DMS53 treated with DMSO at 0.1 percent for 48 hours (cell line): ENCODE measurements around the gene RIPOR3.
"Not testable (repeated sequence)": the region's sequence is repeated elsewhere in the genome, so short reads cannot be mapped to it uniquely, and the experiment has no call there.

Experiments used
- DNase-seq: peaks from one replicate; lab custom pipeline; 2025; ENCODE audit not compliant: unreplicated experiment; lab: John Stamatoyannopoulos, UW

RIPOR3 gene

DNA sequence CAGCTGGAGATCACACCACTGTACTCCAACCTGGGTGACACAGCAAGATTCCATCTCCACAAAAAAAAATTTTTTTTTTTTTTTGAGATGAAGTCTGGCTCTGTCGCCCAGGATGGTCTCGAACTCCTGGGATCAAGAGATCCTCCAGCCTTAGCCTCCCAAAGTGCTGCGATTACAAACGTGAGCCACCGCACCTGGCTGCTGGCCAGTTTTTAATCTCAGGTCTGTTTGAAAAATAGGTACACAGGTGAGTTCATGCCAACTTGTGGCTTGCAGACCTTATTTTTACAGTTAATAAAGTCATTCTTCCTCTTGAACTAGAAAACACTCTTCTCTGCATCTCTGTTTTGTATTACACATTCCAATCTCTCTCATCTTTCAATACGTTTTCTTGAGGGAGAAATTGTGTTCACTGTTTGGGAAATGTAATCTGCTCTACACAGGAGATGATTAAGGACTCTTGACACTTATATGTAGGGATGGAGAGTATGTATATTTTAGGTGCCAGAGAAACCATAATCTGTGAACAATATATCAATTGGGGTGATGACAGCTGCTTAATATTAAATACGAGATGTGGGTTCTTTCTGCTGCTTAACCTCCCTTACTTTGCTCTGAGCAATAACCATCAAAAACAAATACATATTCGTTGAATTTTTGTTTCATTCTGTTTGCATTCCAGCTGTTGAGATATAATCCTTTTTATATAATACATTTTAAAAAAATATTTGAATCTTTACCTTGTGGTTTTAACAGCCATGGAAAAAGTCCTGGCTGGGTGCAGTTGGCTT is 17.7 kb upstream of the RIPOR3 start:
- no peak for DNase-seq

DNA sequence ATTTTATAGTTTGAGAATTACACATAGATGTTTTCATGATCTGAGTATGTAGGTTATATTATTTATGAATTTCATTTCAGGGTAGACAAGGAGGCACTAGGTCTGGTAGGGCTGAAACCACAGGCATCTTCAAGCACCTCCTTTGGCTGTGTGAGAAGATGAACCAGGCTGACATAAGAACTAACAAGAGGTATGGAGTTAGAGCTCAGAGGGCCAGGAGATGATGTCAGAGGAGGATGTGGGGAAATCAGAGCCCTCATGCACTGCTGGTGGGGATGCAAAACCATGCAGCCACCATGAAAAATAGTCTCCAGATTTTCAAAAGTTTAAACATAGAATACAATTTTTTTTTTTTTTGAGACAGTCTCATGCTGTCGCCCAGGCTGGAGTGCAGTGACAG is 13.6 kb upstream of the RIPOR3 start:
- DNase-seq: no peak

DNA sequence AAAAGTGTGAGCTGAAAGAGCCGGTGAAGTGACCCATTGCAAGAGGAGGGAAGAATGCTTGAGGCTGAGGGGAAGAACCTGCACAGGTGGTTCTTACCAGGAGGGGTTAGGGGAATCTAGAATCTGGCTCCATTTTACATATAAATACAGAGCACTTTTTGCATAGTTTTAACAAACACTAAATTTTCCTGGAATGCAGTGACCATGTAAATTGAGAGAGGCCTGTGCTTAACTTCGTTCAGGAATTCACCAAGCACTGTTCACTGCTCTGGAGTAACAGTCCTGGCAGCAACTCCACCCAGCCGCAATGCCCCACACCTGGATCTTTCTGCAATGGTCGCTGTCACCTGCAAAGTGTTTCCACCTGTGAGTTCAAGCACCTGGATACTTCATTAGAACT is 13.2 kb upstream of the RIPOR3 start:
- DNase-seq: no peak

DNA sequence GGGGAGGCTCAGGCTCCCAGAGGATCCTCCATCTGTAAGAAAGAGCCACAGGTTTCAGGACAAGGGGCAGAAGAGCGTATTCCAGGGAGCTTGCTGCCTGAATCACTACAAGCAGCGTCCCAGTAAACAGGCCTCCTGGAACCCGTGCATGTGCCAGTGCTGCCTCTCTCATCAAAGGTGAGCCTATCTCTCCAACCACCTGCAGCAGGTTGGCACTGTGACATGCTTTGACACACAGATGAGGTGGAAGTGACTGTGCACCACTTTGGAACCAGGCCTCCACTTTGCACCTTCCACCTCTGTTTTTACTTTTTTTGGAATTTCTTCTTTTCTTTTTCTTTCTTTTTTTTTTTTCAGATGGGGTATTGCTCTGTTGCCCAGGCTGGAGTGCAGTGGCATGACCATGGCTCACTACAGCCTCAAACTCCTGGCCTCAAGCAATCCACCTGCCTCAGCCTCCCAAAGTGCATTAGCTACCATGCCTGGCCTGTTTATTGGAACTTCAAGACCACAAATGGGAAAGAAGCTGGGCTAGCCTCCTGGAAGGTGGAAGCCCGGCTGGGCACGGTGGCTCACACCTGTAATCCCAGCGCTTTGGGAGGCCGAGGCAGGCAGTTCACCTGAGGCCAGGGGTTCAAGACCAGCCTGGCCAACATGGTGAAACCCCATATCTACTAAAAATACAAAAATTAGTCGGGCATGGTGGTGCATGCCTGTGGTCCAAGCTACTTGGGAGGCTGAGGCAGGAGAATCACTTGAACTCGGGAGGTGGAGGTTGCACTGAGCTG is 12.5 kb upstream of the RIPOR3 start:
- not testable (repeated sequence) for DNase-seq

DNA sequence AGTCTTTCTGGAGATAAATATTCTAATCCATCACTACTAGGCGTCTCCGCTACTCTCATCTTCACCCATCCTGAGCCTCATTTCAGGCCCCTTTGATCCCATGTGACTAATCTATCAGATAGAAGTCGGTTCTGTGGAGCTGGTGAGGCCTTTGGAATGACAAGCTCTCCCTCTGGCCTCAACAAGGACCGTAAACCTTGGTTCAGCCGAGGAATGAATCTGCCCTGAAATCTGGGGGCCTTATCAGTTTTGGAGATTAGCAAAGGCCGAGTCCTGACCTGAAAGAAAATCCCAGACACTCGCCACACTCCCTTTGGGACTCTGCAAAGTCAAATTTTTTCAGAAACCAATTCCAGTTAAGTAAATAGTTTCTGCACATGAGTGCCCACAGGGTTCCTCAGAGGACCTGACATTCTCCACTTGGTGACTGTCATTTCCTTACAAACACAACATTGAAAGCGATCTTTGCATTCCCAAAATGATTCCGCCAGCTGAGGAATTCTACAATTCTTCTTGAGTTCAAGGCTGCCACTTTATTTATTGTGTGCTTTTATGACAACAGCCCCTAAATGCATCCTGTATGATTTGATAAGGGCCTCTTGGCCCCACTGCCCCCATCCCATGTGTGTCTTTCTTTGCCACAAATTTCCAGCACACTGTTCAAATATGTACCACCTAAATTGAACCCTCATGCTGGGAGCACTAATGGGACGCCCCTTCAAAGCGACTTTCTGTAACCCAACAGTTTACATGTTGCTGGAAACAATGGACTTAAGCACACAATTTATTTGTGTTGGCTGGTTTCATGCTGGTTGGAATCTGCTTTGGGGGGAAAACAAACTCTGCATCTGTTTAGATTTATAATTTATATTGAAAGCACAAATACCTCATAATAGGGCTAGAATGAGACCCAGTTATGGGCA is 10.0 kb upstream of the RIPOR3 start:
- DNase-seq: no peak

DNA sequence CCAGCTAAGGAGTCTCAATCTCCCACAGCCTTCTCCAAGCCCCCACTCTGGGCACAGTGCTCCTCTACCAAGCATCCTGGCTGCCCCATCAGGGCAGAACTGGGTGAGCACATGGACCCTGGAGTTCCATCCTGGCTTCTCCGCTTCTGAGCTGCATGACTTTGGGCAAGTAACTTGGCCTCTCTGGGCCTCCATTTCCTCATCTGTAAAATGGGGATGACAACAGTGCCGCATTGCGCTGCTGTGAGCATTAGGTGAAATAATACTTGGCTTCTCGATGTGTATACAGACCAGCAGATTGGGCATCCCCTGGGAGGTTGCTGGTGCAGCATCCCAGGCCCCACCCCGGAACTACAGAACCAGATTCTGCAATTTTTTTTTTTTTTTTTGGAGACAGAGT is 8.3 kb upstream of the RIPOR3 start:
- no peak for DNase-seq

DNA sequence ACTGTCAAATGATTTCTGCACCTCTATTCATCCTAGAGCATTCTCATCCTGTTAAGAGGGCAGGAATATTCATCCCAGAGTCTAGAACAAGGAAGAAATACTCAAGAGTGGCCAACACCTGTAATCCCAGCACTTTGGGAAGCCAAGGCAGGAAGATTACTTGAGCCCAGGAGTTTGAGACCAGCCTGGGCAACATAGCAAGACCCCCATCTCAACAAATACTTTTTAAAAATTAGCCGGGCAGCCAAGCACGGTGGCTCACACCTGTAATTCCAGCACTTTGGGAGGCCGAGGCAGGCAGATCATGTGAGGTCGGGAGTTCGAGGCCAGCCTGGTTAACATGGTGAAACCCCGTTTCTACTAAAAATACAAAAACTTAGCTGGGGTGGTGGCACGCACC is 6.9 kb upstream of the RIPOR3 start:
- not testable (repeated sequence) for DNase-seq

DNA sequence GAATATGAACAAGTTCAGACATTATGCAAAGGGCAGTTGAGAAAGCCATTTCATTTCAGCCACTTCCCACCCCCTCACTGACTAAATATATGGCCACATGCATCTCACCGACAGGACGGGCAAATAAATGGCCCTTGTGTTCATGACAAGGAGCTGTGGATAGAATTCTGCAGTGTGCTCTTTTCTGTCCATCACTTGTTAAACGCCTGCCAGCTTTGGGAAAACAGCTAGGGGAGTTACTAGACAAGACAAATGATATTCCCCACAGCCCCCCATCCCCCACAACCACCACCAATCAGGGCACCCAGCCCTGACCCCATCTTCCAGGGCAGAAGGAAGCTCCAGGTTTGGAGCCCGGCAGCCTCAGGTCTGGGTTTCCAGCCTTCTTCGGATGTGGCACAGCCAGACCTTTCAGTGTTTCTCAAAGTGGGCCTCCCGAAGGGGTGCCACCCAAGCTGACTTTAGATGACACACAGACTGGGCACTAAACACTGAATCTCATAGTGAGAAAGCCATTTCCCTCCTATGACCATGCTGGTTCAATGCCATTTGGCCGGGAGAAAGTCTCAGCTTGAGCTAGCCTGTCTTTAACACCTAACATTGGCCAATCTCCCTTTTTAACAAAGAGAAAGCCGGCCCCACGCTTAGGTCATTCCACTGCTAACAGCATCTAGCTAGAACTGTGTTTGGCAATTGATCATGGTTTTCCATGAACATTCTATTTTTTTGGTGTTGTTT is 4.0 kb upstream of the RIPOR3 start:
- no peak for DNase-seq

DNA sequence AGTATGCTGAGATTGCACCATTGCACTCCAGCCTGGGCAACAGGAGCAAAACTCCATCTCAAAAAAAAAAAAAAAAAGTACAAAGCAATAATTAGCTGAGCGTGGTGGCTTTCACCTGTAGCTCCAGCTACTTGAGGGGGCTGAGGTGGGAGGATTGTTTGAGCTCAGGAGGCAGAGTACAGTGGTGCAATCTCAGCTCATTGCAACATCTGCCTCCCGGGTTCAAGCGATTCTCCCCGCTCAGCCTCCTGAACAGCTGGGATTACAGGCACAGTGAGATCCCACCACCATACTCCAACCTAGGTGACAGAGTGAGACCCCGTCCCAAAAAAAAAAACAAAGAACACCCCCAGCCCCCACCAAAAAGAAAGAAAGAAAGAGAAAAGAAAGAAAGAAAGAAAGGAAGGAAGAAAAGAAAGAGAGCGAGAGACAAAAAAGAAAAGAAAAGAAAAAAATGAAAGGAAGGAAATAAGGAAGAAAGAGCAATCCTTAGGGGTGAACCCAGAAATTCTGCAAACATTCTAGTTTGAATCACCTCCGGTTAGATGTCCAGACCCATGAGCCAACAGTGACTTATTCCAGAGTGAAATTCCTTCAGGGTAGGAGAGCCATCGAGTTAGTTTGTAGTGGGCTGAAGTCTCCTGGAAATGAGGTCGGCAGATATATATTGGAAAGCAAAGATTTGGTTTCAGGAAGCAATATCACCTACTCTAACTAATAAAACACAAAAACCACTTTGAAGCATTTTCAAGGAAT is 3.2 kb upstream of the RIPOR3 start:
- DNase-seq: no peak

DNA sequence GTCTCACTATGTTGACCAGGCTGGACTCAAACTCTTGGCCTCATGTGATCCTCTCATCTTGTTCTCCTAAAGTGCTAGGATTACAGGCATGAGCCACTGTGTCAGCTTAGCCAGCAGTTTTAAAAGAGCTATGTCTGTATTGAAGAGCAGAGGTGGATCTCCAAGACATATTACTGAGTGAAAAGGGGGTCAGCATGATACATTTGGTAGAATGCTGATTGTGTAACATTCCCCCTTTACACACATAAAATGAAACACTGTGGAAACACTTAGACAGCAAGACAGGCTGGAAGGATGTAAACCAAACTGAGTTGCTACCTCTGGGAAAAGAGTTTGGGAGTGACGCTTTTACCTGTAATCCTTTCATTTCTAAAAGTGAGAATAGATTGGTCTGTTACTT is 1.7 kb upstream of the RIPOR3 start:
- no peak for DNase-seq

DNA sequence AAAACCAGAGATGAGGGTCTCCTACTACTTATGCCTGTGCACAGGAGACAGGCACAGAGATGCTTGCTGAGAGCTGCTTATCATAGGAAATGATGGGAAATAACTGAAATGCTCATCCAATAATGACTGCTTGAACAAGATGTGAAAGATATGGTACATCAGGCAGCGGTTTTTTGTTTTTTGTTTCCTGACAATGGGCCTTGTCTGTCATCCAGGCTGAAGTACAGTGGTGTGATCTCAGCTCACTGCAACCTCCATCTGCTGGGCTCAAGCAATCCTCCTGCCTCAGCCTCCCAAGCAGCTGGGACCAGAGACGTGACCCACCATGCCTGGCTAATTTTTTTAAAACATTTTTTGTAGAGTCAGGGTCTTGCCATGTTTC is 1.2 kb upstream of the RIPOR3 start:
- DNase-seq: no peak

DNA sequence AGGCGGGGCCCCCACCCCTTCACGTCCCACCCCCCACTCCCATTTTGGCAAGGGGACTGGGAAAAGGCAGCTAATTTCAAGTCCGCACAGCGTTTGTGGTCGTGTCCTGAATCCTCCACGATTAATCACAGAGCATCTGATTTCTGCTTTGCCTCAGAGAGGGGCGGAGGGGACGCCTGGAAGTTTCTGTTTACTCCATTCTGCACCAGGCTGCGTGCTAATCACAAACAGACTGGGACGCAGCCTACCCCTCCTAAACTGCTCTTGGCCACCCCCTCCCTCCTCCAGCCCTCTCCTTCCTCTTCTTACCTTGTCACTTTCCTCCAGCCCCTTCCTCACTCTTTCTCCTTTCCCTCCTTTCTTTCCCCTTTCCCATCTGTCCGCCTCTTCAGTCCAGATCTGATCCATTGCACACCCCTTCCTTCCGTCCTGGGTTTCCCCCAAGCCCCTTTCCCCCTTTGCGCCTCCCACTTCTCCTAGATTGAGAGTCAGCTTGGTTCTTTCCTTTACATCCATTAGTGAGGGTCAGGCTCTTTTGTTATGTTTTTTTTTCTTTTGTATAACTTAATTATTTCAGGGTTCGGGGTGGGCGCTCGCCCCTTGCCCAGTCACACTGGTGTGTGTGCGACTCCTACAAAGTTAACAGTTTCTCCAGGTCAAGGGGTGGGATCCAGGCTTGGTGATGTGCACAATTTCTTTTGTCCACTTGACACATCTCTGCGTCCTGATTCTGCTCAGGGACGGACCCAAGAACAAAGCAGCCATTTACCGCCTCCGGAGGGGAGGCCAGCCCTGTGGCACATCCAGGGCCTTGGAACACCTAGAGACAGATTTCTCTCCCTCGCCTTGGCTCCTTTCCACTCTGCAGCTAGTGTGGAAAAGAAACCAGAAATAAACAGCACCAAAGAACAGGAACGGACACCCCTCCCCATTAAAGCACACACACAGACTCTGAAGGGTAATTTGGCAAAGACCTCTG is 520 bp upstream of the RIPOR3 start:
- no peak for DNase-seq

DNA sequence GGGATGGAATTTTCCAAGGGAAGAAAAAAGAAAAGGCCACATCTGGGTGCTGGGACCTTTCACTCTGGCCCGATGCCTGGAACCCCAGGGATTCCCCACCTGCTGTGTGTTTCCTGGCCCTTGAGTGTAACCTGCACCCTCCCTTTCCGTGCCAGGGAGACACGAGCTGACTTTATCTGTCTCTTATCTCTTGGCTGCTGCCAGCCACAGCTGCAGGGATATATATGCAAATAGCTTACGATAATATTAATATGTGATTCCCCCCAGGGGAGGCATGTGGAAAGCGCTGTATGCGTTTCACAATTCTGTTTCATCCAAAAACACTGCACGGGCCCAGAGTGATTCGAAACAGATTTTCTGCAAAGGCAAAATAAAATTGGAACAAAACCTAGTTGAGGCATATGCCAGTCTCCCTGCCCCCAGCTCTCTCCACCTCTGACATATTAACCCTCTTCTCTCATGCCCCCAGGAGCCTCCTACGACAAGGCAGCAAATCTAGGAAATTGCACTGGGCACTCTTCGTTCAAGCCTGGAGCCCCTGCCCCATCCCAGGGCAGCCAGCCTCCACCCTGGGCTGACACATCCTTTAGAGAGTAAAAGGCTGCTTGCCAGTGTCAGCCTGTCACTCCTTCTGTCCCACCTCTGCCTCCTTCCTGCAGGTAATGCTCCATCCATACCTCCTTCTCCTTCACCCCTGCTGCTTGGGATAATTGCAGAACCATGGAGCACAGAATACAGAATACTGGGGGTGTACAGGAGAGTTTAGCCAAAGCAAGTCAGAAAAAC is 1.3 kb downstream of the RIPOR3 start:
- DNase-seq: no peak

DNA sequence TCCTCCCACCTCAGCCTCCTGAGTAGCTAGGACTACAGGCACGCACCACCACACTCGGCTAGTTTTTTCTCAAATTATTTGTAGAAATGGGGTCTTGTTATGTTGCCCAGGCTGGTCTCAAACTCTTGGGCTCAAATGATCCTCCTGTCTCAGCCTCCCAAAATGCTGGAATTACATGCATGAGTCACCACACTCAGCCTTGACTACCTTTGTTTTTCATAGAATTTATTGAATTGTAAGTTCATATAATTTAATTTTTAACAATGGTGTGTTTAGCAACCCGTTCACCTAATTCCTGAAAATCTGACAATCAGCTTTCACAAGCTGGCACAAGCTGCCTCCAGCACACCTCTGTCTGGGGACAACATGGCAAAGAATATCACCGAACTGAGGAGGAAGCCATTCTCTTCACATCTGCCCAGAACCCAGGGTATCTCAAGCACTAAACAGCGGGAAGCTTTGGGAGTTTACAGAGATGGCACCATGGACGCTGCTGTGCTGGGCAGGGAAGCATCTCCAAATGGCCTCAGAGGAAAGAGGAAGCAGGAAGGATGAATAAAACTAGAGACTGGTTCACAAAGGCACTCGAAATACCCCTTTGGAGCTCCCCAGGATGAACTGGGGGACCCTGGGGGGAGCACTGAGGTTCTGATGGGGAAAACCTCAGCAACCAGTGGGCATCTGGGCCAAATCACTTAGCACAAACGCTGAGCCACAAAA is 2.9 kb downstream of the RIPOR3 start:
- no peak for DNase-seq

DNA sequence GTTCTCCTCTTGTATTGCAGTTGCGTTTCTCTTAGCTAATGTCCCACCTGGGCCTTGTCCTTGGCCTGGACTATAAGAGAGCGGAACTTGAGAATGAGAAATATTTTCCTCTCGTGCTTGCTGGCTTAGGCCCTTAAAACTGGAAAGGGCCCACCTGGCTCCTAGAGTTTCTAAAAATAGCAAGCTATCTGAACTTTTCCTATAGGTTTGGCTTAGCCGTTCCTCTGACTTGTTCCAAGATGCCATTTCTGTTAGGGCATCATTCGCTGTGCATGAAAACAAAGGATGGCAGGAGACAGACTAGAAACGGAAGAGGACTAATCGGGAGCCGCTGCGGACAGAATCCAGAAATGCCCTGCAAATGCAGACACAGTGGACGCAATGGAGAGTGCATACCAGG is 4.5 kb downstream of the RIPOR3 start:
- no peak for DNase-seq

DNA sequence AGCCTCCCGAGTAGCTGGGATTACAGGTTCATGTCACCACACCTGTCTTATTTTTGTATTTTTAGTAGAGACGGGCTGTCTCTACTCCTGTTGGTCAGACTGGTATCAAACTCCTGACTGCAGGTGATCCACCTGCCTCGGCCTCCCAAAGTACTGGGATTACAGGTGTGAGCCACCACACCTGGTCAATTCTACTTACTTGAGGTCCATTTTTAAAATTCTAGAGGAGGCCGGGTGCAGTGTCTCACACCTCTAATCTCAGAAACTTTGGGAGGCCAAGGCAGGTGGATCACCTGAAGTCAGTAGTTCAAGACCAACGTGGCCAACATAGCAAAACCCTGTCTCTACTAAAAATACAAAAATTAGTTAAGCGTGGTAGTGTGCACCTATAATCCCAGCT is 7.8 kb downstream of the RIPOR3 start:
- no peak for DNase-seq

DNA sequence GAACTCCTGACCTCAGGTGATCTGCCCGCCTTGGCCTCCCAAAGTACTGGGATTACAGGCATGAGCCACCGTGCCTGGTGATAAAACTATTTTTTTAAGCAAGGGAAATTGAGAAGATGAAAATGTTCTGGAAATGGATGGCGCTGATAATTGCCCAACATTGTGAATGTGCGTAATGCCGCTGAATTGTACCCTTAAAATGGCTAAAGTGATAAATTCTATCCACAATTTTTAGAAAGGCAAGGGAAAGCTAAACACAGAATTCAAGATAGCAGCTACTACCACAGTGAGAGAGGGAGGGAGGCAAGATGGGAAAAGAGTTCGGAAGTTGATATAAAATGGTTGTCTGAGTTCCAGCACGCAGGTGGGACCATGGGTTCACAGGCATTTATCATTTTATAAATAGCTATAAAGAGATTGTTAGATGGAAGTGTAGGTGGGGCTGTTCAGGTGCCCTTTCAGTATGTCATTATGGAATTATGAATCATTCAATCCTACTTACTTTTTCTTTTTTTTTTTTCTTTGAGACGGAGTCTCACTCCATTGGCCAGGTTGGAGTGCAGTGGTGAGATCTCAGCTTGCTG is 8.3 kb downstream of the RIPOR3 start:
- DNase-seq: no peak
